Gastrocnemius medialis (tissue), 4 donors: ENCODE measurements around the gene GIMAP1. TPM values are rescaled to one million over a fixed set of nuclear protein-coding genes. Genes with fewer than 3 reads are reported as not detected.

ENCODE experiments used
- ATAC-seq, 2 donors: fragments of 150-250 bp; one replicate each; pipeline ENCODE4 v1.9.1; 2016
- DNase-seq, 2 donors: peaks; one replicate each; pipeline ENCODE4 v3.0.0-alpha.2; 2019
- H3K27ac ChIP-seq, 4 donors: fragments of 200-600 bp; sonication (generic); 1 replicate in 1 of 4; 2 replicates in 3 of 4; pipeline ENCODE4 v1.5.1; 2016 to 2018; ENCODE audit warnings: mild to moderate bottlenecking in 2 of 4, moderate library complexity in 1 of 4
- H3K27me3 ChIP-seq, 3 donors: fragments of 200-600 bp; sonication (generic) in 2 of 3; 1 replicate in 1 of 3; 2 replicates in 2 of 3; pipeline versions ENCODE4 v1.5.1 to v1.6.0; 2016 to 2019; ENCODE audit warnings: mild to moderate bottlenecking in 1 of 3, moderate library complexity in 1 of 3
- H3K36me3 ChIP-seq, 2 donors: fragments of 200-600 bp; sonication (generic) in 1 of 2; one replicate each; pipeline ENCODE4 v1.5.1; 2017 to 2018
- H3K4me1 ChIP-seq, 2 donors: fragments of 200-600 bp; sonication (generic) in 1 of 2; one replicate each; pipeline ENCODE4 v1.5.1; 2016 to 2017; ENCODE audit warnings: mild to moderate bottlenecking in 2 of 2
- H3K4me3 ChIP-seq, 4 donors: fragments of 200-600 bp; sonication (generic) in 3 of 4; 1 replicate in 1 of 4; 2 replicates in 3 of 4; pipeline ENCODE4 v1.5.1; 2016 to 2019; ENCODE audit warnings: mild to moderate bottlenecking in 2 of 4
- H3K9me3 ChIP-seq, 3 donors: fragments of 200-600 bp; sonication (generic) in 2 of 3; 1 replicate in 1 of 3; 2 replicates in 2 of 3; pipeline ENCODE4 v1.5.1; 2016 to 2019
- CTCF ChIP-seq, 5 experiments: fragments of 450-650 bp in 3 of 5; fragments of 200-600 bp in 2 of 5; sonication (generic) in 2 of 5; IDR thresholded peaks in 4 of 5; conservative IDR thresholded peaks in 1 of 5; 1 replicate in 4 of 5; 2 replicates in 1 of 5; pipeline ENCODE4 v1.5.1; 2016 to 2019; ENCODE audit warnings: antibody characterized with exemption in 5 of 5, mild to moderate bottlenecking in 3 of 5, moderate library complexity in 3 of 5
- POLR2A ChIP-seq, 2 donors: fragments of 450-650 bp; IDR thresholded peaks; one replicate each; pipeline ENCODE4 v1.6.1; 2017; ENCODE audit warnings: antibody characterized with exemption in 2 of 2, mild to moderate bottlenecking in 2 of 2, moderate library complexity in 2 of 2
- in situ Hi-C, 4 donors: fragments of 200-750 bp; cut with MboI; loops; one replicate each; pipeline versions ENCODE4 v1.15.0 to v1.8.0; 2017; ENCODE audit warnings: low sequenced_read_pairs in 4 of 4
- intact Hi-C: fragments of 100-400 bp; cut with DNase I; formaldehyde crosslinking; loops from one replicate; pipeline ENCODE4 v1.15.1; 2023; ENCODE audit warnings: low total_unique reads
- total RNA-seq, 4 donors: library from RNA; depleted of rRNA; stranded (reverse); fragments of >200 nt; gene quantifications; one replicate each; pipeline versions ENCODE4 v1.1.0 to v1.2.3, GENCODE V29; 2016

The GIMAP1 gene
- total RNA-seq, 4 donors from 2014 or later: 4.1 to 7.8 (median 4.9) TPM

GRCh38 chr7:150703209-150703608 lies 13.2 kb upstream of the GIMAP1 start:
- Histone ChIP-seq H3K4me3 (no peak overlapping the region), H3K9me3 (peaks cover 0 to 14% (median 3%) of the 10 kb centered on the region in 3 donors), H3K36me3 (no peaks in the 10 kb centered on the region), H3K27me3 (no peaks in the 10 kb centered on the region), H3K4me1 (no peaks in the 10 kb centered on the region), H3K27ac (no peak overlapping the region)
- no peak for ATAC-seq
- in situ Hi-C loops (no loop called here), intact Hi-C loops (no loop called here)
- TF ChIP-seq CTCF (IDR thresholded peaks at IDR 0.05 in 4 of 5, conservative IDR thresholded peaks at IDR 0.05 in 1 of 5) (no peak), POLR2A (IDR thresholded peaks at IDR 0.05) (no peak)
- no peak for DNase-seq

- DNase-seq: no peak
- H3K4me1 ChIP-seq: no peaks in the 10 kb centered on the region
- intact Hi-C loops (loop anchor here (5.0 kb wide), 1 partner anchor 83 kb away; the partner anchor contains the start of gene GIMAP6), in situ Hi-C loops (no loop called here)
- H3K27ac ChIP-seq: peak overlapping the region; percentile 67 to 76 (median 72)
- no peaks in the 10 kb centered on the region for H3K9me3 ChIP-seq
- H3K4me3 ChIP-seq: peak overlapping the region in 2 of 4 donors; percentile 8 to 57
- H3K27me3 ChIP-seq: no peaks in the 10 kb centered on the region
- ATAC-seq: no peak
- TF ChIP-seq CTCF (IDR thresholded peaks at IDR 0.05 in 4 of 5, conservative IDR thresholded peaks at IDR 0.05 in 1 of 5) (no peak), POLR2A (IDR thresholded peaks at IDR 0.05) (no peak)
- no peaks in the 10 kb centered on the region for H3K36me3 ChIP-seq
Measured at GRCh38 chr7:150715293-150715692, 1.1 kb upstream of the GIMAP1 start.

GRCh38 chr7:150715738-150716137 lies 675 bp upstream of the GIMAP1 start:
- Histone ChIP-seq H3K36me3 (no peaks in the 10 kb centered on the region), H3K4me3 (peak overlapping the region; percentile 34 to 57 (median 49)), H3K9me3 (no peaks in the 10 kb centered on the region), H3K27me3 (no peaks in the 10 kb centered on the region), H3K4me1 (no peaks in the 10 kb centered on the region), H3K27ac (peak overlapping the region; percentile 67 to 76 (median 72))
- in situ Hi-C loops (no loop called here), intact Hi-C loops (loop anchor here (5.0 kb wide), 1 partner anchor 83 kb away; the partner anchor contains the start of gene GIMAP6)
- TF ChIP-seq POLR2A (IDR thresholded peaks at IDR 0.05) (no peak), CTCF (IDR thresholded peaks at IDR 0.05 in 4 of 5, conservative IDR thresholded peaks at IDR 0.05 in 1 of 5) (no peak)
- ATAC-seq: no peak
- DNase-seq: no peak

- intact Hi-C loops (loop anchor here (5.0 kb wide), 1 partner anchor 85 kb away; the partner anchor contains the start of gene GIMAP6), in situ Hi-C loops (no loop called here)
- Histone ChIP-seq H3K4me3 (peak overlapping the region; percentile 34 to 57 (median 49)), H3K9me3 (no peaks in the 10 kb centered on the region), H3K4me1 (no peaks in the 10 kb centered on the region), H3K27me3 (no peaks in the 10 kb centered on the region), H3K36me3 (no peaks in the 10 kb centered on the region), H3K27ac (peak overlapping the region; percentile 66 to 76 (median 72))
- no peak for DNase-seq
- no peak for ATAC-seq
- TF ChIP-seq CTCF (IDR thresholded peaks at IDR 0.05 in 4 of 5, conservative IDR thresholded peaks at IDR 0.05 in 1 of 5) (no peak), POLR2A (IDR thresholded peaks at IDR 0.05) (no peak)
Measured at GRCh38 chr7:150716939-150717338, 526 bp downstream of the GIMAP1 start.
